NT2/D1 (cell line): ENCODE results near the gene PRSS36.

ENCODE experiments used
- YY1 ChIP-seq: IDR thresholded peaks from 2 replicates; pipeline ENCODE4 v1.6.1; 2011; ENCODE audit not compliant: insufficient read length, insufficient read depth
- ZNF274 ChIP-seq: IDR thresholded peaks from 2 replicates; pipeline ENCODE4 v1.6.1; 2011; ENCODE audit warnings: mild to moderate bottlenecking, low read depth, low read length

DNA sequence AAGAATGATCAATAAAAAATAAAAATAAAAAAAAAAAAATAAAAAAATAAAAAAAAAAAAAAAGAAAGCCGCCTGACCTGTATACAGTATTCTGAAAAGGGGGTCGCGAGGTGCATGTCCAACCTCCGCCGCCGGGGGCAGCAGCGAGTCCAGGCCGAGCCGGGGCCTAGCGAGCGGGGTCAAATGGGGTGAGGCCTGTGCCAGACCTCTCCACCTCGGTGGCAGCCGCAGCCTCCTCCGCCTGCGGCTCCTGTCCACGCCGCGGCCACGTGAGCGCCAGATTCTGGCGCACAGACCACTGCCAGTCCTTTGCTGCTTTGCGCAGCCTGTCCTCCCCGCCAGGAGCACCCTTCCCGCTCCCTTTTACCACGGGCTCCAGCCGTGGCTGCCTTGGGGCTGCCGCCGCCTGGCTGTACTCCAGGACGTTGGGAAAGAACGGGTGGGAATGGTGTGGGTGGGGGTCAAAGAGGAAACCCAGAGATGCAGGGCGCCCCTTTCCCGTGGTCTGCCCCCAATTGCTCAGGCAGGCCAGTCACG is 44.1 kb downstream of the PRSS36 start:
- TF ChIP-seq YY1 (no peak), ZNF274 (no peak)
